Measurements from ENCODE around the gene HAPLN1.

The HAPLN1 gene

GRCh38 chr5:83644301-83644700 is 76.4 kb downstream of the HAPLN1 start:
- H3K4me1 Mint-ChIP-seq (ENCODE audit: low read depth): no peaks in the 10 kb centered on the region
- H3K27ac Mint-ChIP-seq: no peak overlapping the region
- intact Hi-C loops (cut with micrococcal nuclease): no loop called here
- no peaks in the 10 kb centered on the region for H3K9me3 Mint-ChIP-seq
- H3K27me3 Mint-ChIP-seq: peaks cover 3% of the 10 kb centered on the region
- H3K4me3 Mint-ChIP-seq: no peak overlapping the region
- no peaks in the 10 kb centered on the region for H3K36me3 Mint-ChIP-seq (ENCODE audit: low read depth)

- Mint-ChIP-seq H3K4me1 (ENCODE audit: low read depth) (no peaks in the 10 kb centered on the region), H3K27ac (no peak overlapping the region), H3K27me3 (peaks cover 2% of the 10 kb centered on the region), H3K4me3 (no peak overlapping the region), H3K36me3 (ENCODE audit: low read depth) (no peaks in the 10 kb centered on the region), H3K9me3 (no peaks in the 10 kb centered on the region)
- intact Hi-C loops (cut with micrococcal nuclease): no loop called here
Measured at GRCh38 chr5:83641946-83642345, 78.7 kb downstream of the HAPLN1 start.

GRCh38 chr5:83639911-83640310 is 80.7 kb downstream of the HAPLN1 start:
- H3K27ac Mint-ChIP-seq: no peak overlapping the region
- intact Hi-C loops (cut with micrococcal nuclease): no loop called here
- no peaks in the 10 kb centered on the region for H3K4me1 Mint-ChIP-seq (ENCODE audit: low read depth)
- no peaks in the 10 kb centered on the region for H3K36me3 Mint-ChIP-seq (ENCODE audit: low read depth)
- H3K9me3 Mint-ChIP-seq: no peaks in the 10 kb centered on the region
- H3K27me3 Mint-ChIP-seq: peaks cover 3% of the 10 kb centered on the region
- H3K4me3 Mint-ChIP-seq: no peak overlapping the region

- intact Hi-C loops (cut with micrococcal nuclease): no loop called here
- H3K9me3 Mint-ChIP-seq: no peaks in the 10 kb centered on the region
- no peak overlapping the region for H3K4me3 Mint-ChIP-seq
- H3K27ac Mint-ChIP-seq: no peak overlapping the region
- H3K27me3 Mint-ChIP-seq: peaks cover 1% of the 10 kb centered on the region
- no peaks in the 10 kb centered on the region for H3K36me3 Mint-ChIP-seq (ENCODE audit: low read depth)
- H3K4me1 Mint-ChIP-seq (ENCODE audit: low read depth): no peaks in the 10 kb centered on the region
Measured at GRCh38 chr5:83636156-83636555, 84.5 kb downstream of the HAPLN1 start.

GRCh38 chr5:83633285-83633684 is 87.4 kb downstream of the HAPLN1 start:
- H3K9me3 Mint-ChIP-seq: no peaks in the 10 kb centered on the region

GRCh38 chr5:83632874-83633273 is 87.8 kb downstream of the HAPLN1 start:
- no peaks in the 10 kb centered on the region for H3K4me1 Mint-ChIP-seq (ENCODE audit: low read depth)
- no peaks in the 10 kb centered on the region for H3K9me3 Mint-ChIP-seq
- H3K27ac Mint-ChIP-seq: no peak overlapping the region
- H3K4me3 Mint-ChIP-seq: no peak overlapping the region
- intact Hi-C loops (cut with micrococcal nuclease): no loop called here
- no peaks in the 10 kb centered on the region for H3K36me3 Mint-ChIP-seq (ENCODE audit: low read depth)
- H3K27me3 Mint-ChIP-seq: peaks cover 1% of the 10 kb centered on the region

More at GRCh38 chr5:83633285-83633684, 87.4 kb downstream of the HAPLN1 start:
- no peaks in the 10 kb centered on the region for H3K36me3 Mint-ChIP-seq (ENCODE audit: low read depth)
- H3K27ac Mint-ChIP-seq: no peak overlapping the region
- H3K27me3 Mint-ChIP-seq: peaks cover 1% of the 10 kb centered on the region
- intact Hi-C loops (cut with micrococcal nuclease): no loop called here
- H3K4me3 Mint-ChIP-seq: no peak overlapping the region
- H3K4me1 Mint-ChIP-seq (ENCODE audit: low read depth): no peaks in the 10 kb centered on the region

GRCh38 chr5:83628360-83628759 is 92.3 kb downstream of the HAPLN1 start:
- Mint-ChIP-seq H3K4me1 (ENCODE audit: low read depth) (no peaks in the 10 kb centered on the region), H3K4me3 (no peak overlapping the region), H3K27me3 (peaks cover 2% of the 10 kb centered on the region), H3K9me3 (no peaks in the 10 kb centered on the region), H3K36me3 (ENCODE audit: low read depth) (no peaks in the 10 kb centered on the region), H3K27ac (no peak overlapping the region)
- intact Hi-C loops (cut with micrococcal nuclease): no loop called here

- Mint-ChIP-seq H3K9me3 (peaks cover 21% of the 10 kb centered on the region), H3K27me3 (peaks cover 5% of the 10 kb centered on the region), H3K27ac (no peak overlapping the region), H3K4me1 (ENCODE audit: low read depth) (no peaks in the 10 kb centered on the region), H3K4me3 (no peak overlapping the region), H3K36me3 (ENCODE audit: low read depth) (no peaks in the 10 kb centered on the region)
- intact Hi-C loops (cut with micrococcal nuclease): no loop called here
Measured at GRCh38 chr5:83614841-83615240, 105.8 kb downstream of the HAPLN1 start.

GRCh38 chr5:83608122-83608521 is 112.5 kb downstream of the HAPLN1 start:
- Mint-ChIP-seq H3K27me3 (no peaks in the 10 kb centered on the region), H3K27ac (no peak overlapping the region), H3K36me3 (ENCODE audit: low read depth) (no peaks in the 10 kb centered on the region), H3K4me1 (ENCODE audit: low read depth) (no peaks in the 10 kb centered on the region), H3K9me3 (no peaks in the 10 kb centered on the region), H3K4me3 (no peak overlapping the region)
- intact Hi-C loops (cut with micrococcal nuclease): no loop called here

GRCh38 chr5:83595217-83595616 is 125.4 kb downstream of the HAPLN1 start:
- no peak overlapping the region for H3K27ac Mint-ChIP-seq
- intact Hi-C loops (cut with micrococcal nuclease): no loop called here
- no peaks in the 10 kb centered on the region for H3K9me3 Mint-ChIP-seq
- H3K4me1 Mint-ChIP-seq (ENCODE audit: low read depth): no peaks in the 10 kb centered on the region
- H3K4me3 Mint-ChIP-seq: no peak overlapping the region
- H3K36me3 Mint-ChIP-seq (ENCODE audit: low read depth): no peaks in the 10 kb centered on the region
- H3K27me3 Mint-ChIP-seq: no peaks in the 10 kb centered on the region

- Mint-ChIP-seq H3K27ac (no peak overlapping the region), H3K36me3 (ENCODE audit: low read depth) (no peaks in the 10 kb centered on the region), H3K4me3 (no peak overlapping the region), H3K27me3 (no peaks in the 10 kb centered on the region), H3K4me1 (ENCODE audit: low read depth) (no peaks in the 10 kb centered on the region), H3K9me3 (no peaks in the 10 kb centered on the region)
- intact Hi-C loops (cut with micrococcal nuclease): no loop called here
Measured at GRCh38 chr5:83590966-83591365, 129.7 kb downstream of the HAPLN1 start.

- no peaks in the 10 kb centered on the region for H3K4me1 Mint-ChIP-seq (ENCODE audit: low read depth)
- no peak overlapping the region for H3K4me3 Mint-ChIP-seq
- H3K27me3 Mint-ChIP-seq: no peaks in the 10 kb centered on the region
- no peaks in the 10 kb centered on the region for H3K36me3 Mint-ChIP-seq (ENCODE audit: low read depth)
- no peaks in the 10 kb centered on the region for H3K9me3 Mint-ChIP-seq
- no peak overlapping the region for H3K27ac Mint-ChIP-seq
- intact Hi-C loops (cut with micrococcal nuclease): no loop called here
Measured at GRCh38 chr5:83589786-83590185, 130.9 kb downstream of the HAPLN1 start.

All from dendritic cell treated with granulocyte-macrophage colony-stimulating factor and Interleukin-4, amounts not matched to agents 40 ng/mL and 50 ng/mL, for 4 days (primary cell).